Measurements from ENCODE around the gene PDE1C.
"Not testable (repeated sequence)": the region's sequence is repeated elsewhere in the genome, so short reads cannot be mapped to it uniquely, and the experiment has no call there.

Gene PDE1C

DNA sequence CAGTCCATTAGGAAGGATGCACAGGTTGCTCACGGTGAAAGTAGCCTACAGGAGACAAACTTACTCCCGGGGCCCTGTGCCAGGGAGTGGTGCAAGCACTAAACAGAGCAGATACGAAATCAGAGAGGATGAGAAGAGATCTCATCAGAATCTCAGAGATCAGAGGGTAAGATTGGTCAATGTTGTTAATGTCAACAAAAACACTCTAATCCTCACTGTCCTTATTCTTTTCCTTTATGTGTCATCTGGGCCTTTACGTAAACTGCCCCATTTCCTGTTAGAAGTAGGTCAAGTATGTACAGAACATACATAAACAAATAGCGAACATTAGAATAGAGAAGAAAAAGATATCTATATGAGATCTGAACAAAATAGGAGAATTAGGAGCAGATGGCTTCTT lies 220.1 kb downstream of the PDE1C start:
- no peak for DNase-seq (ENCODE audit: low read depth)

DNA sequence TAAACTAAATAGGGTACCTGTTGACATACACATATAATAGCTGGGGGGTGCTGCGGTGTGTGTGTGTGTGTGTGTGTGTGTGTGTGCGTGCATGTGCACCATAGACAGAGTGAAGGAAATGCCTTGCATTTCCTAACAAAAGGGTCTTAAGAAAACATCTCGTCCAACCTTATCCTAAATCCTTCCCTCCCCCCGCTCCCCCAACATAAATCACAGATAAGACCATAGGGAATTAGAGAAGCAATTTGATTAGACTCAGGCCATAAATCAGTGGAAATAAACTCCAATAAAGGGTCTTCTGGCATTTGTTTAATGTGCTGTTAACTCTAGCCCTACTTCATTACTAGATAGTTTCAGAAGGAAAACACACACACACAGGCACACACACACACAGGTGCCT lies 234.7 kb downstream of the PDE1C start:
- no peak for DNase-seq (ENCODE audit: low read depth)

DNA sequence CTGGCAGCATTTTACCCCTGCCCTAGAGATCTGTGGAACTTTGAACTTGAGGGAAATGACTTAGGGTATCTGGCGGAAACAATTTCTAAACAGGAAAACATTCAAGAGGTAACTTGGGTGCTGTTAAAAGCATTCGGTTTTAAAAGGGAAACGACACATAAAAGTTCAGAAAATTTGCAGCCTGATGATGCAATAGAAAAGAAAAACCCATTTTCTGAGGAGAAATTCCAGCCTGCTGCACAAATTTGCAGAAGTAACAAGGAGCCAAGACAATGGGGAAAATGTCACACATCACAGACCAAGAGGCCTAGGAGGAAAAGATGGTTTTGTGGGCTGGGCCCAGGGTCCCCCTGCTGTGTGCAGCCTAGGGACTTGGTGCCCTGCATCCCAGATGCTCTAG lies 236.6 kb downstream of the PDE1C start:
- not testable (repeated sequence) for DNase-seq (ENCODE audit: low read depth)

- DNase-seq (ENCODE audit: low read depth): no peak
Measured at GRCh38 chr7:31828520-31828919, 241.7 kb downstream of the PDE1C start.

GRCh38 chr7:31825576-31825975 lies 244.6 kb downstream of the PDE1C start:
- DNase-seq (ENCODE audit: low read depth): no peak

DNA sequence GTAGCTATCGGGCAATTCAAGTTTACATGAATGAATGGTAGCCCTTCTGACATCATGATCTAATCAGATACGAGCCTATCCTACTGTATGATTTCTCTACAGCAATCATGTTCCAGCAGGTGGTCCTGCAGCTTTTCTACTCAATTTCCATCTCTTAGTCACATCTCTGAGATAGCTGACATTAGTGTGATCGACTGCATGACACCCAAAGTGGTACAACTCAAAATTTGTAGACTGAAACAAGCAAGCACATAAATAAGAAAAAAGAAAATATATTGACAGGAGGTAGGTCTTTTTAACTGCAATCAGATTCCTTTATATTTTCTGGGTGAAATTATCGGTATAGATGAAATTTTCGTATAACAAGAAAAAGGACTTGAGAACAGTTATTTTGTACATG lies 251.2 kb downstream of the PDE1C start:
- DNase-seq (ENCODE audit: low read depth): no peak

DNA sequence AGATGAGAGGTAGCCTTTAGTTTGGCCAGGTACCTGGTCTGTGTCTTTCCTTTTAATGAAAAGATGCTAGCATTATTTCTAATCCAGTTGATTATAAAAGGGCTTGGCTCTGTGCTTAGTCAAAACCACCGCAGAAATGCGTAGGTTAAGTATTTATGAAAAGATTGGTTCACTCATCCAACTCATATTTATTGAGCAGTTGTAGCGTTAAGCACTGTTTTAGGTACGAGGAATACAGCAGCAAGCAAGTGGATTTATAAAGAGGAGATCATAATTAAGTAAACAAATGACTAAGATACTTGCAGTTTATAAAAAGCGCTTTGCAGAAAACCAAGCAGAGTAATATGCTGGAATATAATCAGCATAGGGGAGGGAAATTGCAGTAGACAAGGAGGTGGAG lies 253.4 kb downstream of the PDE1C start:
- no peak for DNase-seq (ENCODE audit: low read depth)

- no peak for DNase-seq (ENCODE audit: low read depth)
Measured at GRCh38 chr7:31815796-31816195, 254.4 kb downstream of the PDE1C start.

- no peak for DNase-seq (ENCODE audit: low read depth)
Measured at GRCh38 chr7:31814187-31814586, 256.0 kb downstream of the PDE1C start.

DNA sequence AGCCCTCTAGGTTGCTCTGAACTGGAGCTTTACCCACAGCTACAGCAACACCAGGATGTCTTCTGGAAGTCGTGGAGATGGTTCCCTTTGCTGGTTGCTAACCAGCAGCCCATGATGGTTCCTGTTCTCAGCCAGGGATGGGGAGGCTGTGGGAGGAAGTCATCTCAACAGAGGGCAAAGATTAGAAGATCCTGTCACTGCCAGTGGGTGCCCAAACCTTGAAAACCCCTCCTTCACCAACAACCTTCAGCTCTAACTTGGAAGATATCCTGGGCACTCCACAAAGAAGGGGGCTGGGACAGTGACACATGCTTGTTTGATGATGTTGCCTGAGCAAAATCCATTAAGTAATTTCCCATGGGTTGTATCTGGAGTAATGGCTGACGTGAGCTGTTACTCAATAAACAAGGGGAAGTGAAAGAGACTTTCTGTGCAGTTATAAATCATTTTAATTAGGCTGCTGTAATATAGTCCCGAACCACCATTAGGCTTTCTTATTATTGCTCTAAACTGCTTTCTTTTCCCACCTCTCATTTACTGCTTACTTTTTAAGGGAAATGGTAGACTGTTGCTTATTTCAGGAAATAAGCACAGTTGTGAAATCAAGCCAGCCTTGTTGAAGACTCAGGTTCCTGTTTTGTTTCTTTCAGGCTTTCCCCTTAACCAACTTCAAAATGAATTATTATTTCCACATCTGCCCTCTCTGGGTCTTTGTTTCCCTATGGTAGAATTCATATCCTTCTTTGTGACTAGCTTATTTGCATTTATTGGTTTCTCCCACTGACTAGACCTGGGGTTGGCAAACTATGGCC lies 258.4 kb downstream of the PDE1C start:
- DNase-seq (ENCODE audit: low read depth): no peak

- no peak for DNase-seq (ENCODE audit: low read depth)
Measured at GRCh38 chr7:31805209-31805818, 264.9 kb downstream of the PDE1C start.

- no peak for DNase-seq (ENCODE audit: low read depth)
Measured at GRCh38 chr7:31796375-31796774, 273.8 kb downstream of the PDE1C start.

GRCh38 chr7:31794851-31795344 lies 275.3 kb downstream of the PDE1C start:
- no peak for DNase-seq (ENCODE audit: low read depth)

GRCh38 chr7:31791881-31792280 lies 278.3 kb downstream of the PDE1C start:
- no peak for DNase-seq (ENCODE audit: low read depth)

DNA sequence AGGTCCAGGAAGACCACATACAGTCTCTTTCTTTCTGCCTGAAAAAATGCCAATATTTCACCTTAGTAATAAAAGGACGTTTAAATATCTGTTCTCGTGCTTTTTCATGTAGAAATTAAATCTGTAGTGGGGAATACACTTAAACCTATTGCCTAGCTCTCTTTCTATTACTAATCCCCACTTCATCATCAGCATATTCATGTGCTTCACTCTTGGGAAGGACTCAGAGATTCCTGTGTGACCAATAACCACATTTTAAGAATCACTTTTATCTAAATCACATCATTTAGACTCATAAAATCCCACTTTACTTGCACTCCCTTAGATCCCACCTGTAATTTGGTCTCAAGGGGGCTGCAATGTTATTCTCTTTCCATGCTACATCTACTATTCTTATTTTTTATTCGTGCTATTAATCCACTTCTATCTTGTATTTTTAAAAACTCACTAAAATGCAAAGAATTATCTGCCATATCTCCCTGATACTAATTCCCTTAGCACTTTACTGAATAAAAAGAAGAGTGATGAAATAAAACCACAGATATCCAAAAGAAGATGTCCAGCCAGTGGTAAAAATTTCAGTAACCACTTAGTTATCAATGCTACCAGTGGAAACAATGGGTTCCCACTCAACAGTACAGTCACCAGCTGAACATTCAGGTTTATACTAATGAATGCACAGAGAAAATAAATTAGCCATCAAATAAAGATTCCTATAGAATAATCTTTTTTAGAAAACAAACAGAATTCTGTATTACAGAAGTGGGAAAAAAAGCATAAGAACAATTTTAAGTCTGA lies 281.1 kb downstream of the PDE1C start:
- no peak for DNase-seq (ENCODE audit: low read depth)

GRCh38 chr7:31788445-31788844 lies 281.8 kb downstream of the PDE1C start:
- DNase-seq (ENCODE audit: low read depth): no peak

GRCh38 chr7:31786326-31786725 lies 283.9 kb downstream of the PDE1C start:
- DNase-seq (ENCODE audit: low read depth): no peak

DNA sequence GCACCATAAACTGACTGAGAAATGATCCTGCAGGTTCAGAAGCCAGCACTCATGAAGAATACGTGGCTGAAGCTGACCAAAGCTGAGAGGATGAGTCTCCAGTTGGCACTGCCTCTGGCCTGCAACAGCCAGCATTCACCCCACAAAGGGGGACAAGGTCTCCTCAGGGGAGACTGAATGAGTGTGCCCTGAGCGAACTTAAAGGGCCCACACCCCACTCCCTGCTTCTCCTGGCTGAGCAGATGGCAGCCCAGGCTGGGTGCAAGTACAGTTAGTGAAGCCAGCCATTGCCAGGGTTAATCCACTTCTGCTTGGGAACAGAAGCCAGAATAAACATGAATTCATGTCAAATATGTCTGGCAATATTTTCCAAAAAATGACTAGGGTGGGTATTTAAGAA lies 285.1 kb downstream of the PDE1C start:
- DNase-seq (ENCODE audit: low read depth): no peak

DNA sequence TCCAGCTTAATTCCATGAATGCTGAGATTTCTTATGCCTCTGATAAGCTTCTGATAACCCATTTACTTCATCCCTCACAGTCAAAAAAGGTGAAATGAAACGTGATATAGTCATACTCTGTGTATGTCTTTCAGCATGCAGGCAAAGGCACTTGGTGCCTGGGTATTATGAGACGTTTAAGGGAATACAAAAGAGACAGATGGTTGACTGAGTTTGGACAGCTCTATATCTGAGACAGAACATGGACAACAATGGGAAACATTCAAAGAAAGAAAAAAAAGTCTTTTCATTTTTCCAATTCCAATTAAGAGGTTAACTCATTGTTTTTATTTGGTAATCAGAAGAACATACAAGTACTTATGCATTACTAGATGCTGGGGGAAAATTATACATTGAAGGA lies 287.0 kb downstream of the PDE1C start:
- DNase-seq (ENCODE audit: low read depth): no peak

GRCh38 chr7:31782411-31782991 lies 287.7 kb downstream of the PDE1C start:
- DNase-seq (ENCODE audit: low read depth): no peak

- no peak for DNase-seq (ENCODE audit: low read depth)
Measured at GRCh38 chr7:31778296-31778695, 291.9 kb downstream of the PDE1C start.

DNA sequence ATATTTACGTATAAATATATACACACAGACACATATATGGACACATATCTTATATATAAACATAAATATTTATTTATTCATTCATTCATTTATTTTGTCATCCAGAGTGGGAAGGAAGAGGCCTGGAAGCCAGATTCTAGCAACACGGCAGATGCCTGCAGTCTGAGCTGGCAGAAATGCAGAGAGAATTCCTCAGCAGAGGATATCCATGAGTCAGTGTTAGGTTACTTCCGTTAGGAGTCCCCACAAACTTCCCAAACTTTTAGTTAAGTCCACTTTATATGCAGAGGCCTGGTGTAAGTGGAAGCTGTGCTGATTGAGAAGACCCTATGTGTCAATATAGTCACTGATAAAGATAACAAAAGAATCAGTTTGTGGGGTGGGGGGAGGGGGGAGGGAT lies 293.6 kb downstream of the PDE1C start:
- DNase-seq (ENCODE audit: low read depth): no peak
